Measurements from ENCODE around the gene PACSIN1.
"Not testable (repeated sequence)": the region's sequence is repeated elsewhere in the genome, so short reads cannot be mapped to it uniquely, and the experiment has no call there.

PACSIN1 gene

GRCh38 chr6:34486886-34487285 is 21.0 kb downstream of the PACSIN1 start:
- H3K9me3 Mint-ChIP-seq; H3K4me3 Mint-ChIP-seq; H3K36me3 Mint-ChIP-seq (ENCODE audit: low read depth): not testable (repeated sequence)

DNA sequence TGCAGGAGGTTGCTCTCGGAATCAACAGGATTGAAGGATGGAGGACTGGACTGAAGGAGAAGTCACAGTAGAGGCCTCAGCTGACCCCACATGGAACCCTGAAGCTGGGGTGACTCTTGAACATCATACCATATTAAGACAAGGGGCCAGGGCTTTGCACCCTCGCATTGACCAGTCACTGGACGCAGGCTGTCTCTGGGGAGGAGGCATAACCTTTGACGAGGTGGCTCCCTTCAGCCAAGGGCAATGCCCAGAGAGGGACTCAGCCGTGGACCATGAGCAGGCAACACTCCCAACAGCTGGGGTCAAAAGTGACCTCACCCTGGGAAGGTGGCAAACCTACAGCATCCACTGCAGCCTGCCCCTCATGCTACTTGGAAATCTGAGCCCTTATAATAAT is 21.7 kb downstream of the PACSIN1 start:
- Mint-ChIP-seq H3K4me3 (no peak overlapping the region), H3K36me3 (ENCODE audit: low read depth) (no peaks in the 10 kb centered on the region)

More at GRCh38 chr6:34486886-34487285, 21.0 kb downstream of the PACSIN1 start:
- H3K27me3 Mint-ChIP-seq, H3K27ac Mint-ChIP-seq: not testable (repeated sequence)
- H3K4me1 Mint-ChIP-seq (ENCODE audit: low read depth) = peaks cover 33% of the 10 kb centered on the region

DNA sequence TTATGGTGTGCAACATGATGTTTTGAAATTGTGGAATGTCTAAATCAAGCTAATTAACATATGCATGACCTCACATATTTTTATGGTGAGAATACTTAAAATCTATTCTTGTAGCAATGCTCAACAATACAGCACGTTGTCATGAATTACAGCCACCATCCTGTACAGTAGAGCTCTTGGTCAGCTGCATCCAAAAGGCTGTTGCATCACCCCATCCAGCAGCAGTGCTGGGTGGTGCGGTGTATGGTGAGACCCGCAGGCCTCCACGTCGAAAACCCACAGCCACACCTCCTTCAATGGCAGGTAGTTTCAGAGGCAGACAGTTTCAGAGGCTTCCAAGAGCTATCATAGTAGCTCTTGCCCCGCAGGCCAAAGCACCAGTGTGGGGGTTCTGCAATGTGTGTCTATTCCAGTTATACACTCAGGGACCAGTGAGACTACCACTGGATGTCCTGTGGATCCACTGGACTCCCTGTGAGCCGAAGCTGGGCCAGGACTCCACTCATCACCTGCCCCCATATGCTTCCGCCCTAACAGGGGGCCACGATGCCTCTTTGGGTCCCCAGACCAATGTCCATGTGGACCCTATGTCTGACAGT is 23.4 kb downstream of the PACSIN1 start:
- Mint-ChIP-seq H3K4me3 (no peak overlapping the region), H3K27me3 (no peaks in the 10 kb centered on the region), H3K4me1 (ENCODE audit: low read depth) (peaks cover 28% of the 10 kb centered on the region), H3K36me3 (ENCODE audit: low read depth) (no peaks in the 10 kb centered on the region), H3K27ac (no peak overlapping the region), H3K9me3 (no peaks in the 10 kb centered on the region)

More for the DNA sequence above, 21.7 kb downstream of the PACSIN1 start:
- Mint-ChIP-seq H3K9me3 (no peaks in the 10 kb centered on the region), H3K27me3 (no peaks in the 10 kb centered on the region), H3K27ac (no peak overlapping the region), H3K4me1 (ENCODE audit: low read depth) (peaks cover 33% of the 10 kb centered on the region)

GRCh38 chr6:34490390-34491090 is 24.7 kb downstream of the PACSIN1 start:
- Mint-ChIP-seq H3K27ac (no peak overlapping the region), H3K36me3 (ENCODE audit: low read depth) (no peaks in the 10 kb centered on the region), H3K4me1 (ENCODE audit: low read depth) (peaks cover 16% of the 10 kb centered on the region), H3K4me3 (no peak overlapping the region), H3K27me3 (no peaks in the 10 kb centered on the region), H3K9me3 (no peaks in the 10 kb centered on the region)

- Mint-ChIP-seq H3K4me1 (ENCODE audit: low read depth) (peaks cover 11% of the 10 kb centered on the region), H3K9me3 (no peaks in the 10 kb centered on the region), H3K4me3 (no peak overlapping the region), H3K27me3 (no peaks in the 10 kb centered on the region), H3K36me3 (ENCODE audit: low read depth) (no peaks in the 10 kb centered on the region), H3K27ac (no peak overlapping the region)
These were observed 25.2 kb downstream of the PACSIN1 start for GRCh38 chr6:34491091-34491430.

DNA sequence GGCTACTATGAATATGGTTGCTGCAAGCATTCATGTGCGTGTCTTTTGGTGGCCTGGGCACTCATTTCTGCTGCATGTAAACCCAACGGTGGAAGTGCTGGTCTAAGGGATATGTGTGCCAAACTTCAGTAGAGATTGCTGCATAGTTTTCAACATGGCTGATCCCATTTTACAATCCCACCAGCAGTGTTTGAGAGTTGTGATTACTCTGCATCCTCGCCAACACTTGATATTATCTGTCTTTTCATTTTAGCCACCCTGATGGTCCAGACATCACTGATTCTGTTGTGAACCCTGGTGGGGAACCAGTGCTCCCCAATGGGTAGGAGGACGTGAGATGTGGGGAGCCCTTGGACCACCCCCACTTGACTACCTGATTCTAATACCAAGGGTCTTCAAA is 27.5 kb downstream of the PACSIN1 start:
- Mint-ChIP-seq H3K4me3 (no peak overlapping the region), H3K9me3 (no peaks in the 10 kb centered on the region), H3K27ac (no peak overlapping the region), H3K4me1 (ENCODE audit: low read depth) (peaks cover 5% of the 10 kb centered on the region), H3K36me3 (ENCODE audit: low read depth) (no peaks in the 10 kb centered on the region), H3K27me3 (no peaks in the 10 kb centered on the region)

- no peaks in the 10 kb centered on the region for H3K9me3 Mint-ChIP-seq
- no peaks in the 10 kb centered on the region for H3K27me3 Mint-ChIP-seq
- no peak overlapping the region for H3K27ac Mint-ChIP-seq
- peaks cover 5% of the 10 kb centered on the region for H3K4me1 Mint-ChIP-seq (ENCODE audit: low read depth)
- H3K4me3 Mint-ChIP-seq = no peak overlapping the region
- H3K36me3 Mint-ChIP-seq (ENCODE audit: low read depth) = no peaks in the 10 kb centered on the region
These were observed 29.1 kb downstream of the PACSIN1 start for GRCh38 chr6:34494973-34495372.

- no peak overlapping the region for H3K27ac Mint-ChIP-seq
- H3K4me1 Mint-ChIP-seq (ENCODE audit: low read depth) = peaks cover under 1% of the 10 kb centered on the region
- H3K36me3 Mint-ChIP-seq (ENCODE audit: low read depth) = no peaks in the 10 kb centered on the region
- no peak overlapping the region for H3K4me3 Mint-ChIP-seq
- H3K27me3 Mint-ChIP-seq = no peaks in the 10 kb centered on the region
- H3K9me3 Mint-ChIP-seq = no peaks in the 10 kb centered on the region
These were observed 30.3 kb downstream of the PACSIN1 start for GRCh38 chr6:34496103-34496685.

DNA sequence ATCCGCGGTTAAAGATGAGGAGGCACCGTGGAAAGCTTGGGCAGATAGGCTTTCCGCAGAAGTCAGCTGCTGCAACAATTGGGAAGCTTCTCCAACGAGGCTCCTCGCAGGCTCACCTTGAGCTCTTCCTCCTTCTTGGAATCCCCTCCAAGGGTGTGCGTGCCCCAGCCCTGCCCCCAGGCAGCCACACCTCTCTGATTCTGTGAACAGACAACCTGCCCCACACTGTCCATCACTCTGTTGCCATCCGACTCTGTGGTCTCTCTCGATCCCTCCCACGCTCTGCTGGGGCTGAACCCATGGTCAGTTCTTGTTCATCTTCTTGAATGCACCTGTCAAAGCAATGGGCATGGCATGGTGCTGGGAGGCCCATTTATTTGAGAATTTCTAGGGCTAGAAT is 31.5 kb downstream of the PACSIN1 start:
- H3K36me3 Mint-ChIP-seq (ENCODE audit: low read depth) = no peaks in the 10 kb centered on the region
- H3K27me3 Mint-ChIP-seq = no peaks in the 10 kb centered on the region
- H3K4me3 Mint-ChIP-seq = no peak overlapping the region
- no peaks in the 10 kb centered on the region for H3K4me1 Mint-ChIP-seq (ENCODE audit: low read depth)
- no peak overlapping the region for H3K27ac Mint-ChIP-seq
- H3K9me3 Mint-ChIP-seq = no peaks in the 10 kb centered on the region

GRCh38 chr6:34506718-34507117 is 40.8 kb downstream of the PACSIN1 start:
- H3K9me3 Mint-ChIP-seq = peaks cover 7% of the 10 kb centered on the region
- H3K4me1 Mint-ChIP-seq (ENCODE audit: low read depth) = no peaks in the 10 kb centered on the region
- peaks cover 4% of the 10 kb centered on the region for H3K27me3 Mint-ChIP-seq
- H3K4me3 Mint-ChIP-seq = no peak overlapping the region
- peaks cover 6% of the 10 kb centered on the region for H3K36me3 Mint-ChIP-seq (ENCODE audit: low read depth)
- no peak overlapping the region for H3K27ac Mint-ChIP-seq

DNA sequence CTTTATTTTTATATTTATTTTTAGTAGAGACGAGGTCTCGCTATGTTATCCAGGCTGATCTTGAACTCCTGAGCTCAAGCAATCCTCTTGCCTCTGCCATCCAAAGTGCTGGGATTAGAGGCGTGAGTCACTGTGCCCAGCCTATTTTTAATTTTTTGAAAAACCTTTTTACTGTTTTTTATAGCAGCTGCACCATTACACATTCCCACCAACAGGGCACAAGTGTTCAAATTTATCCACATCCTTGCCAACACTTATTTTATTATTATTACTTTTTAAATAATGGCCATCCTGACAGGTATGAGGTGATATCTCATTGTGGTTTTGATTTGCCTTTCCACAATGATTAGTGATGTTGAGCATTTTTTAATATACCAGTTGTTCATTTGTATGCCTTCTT is 42.5 kb downstream of the PACSIN1 start:
- H3K4me1 Mint-ChIP-seq (ENCODE audit: low read depth) = no peaks in the 10 kb centered on the region
- peaks cover 6% of the 10 kb centered on the region for H3K36me3 Mint-ChIP-seq (ENCODE audit: low read depth)
- no peak overlapping the region for H3K27ac Mint-ChIP-seq
- H3K4me3 Mint-ChIP-seq = no peak overlapping the region
- H3K27me3 Mint-ChIP-seq = peaks cover 4% of the 10 kb centered on the region
- H3K9me3 Mint-ChIP-seq = peaks cover 7% of the 10 kb centered on the region

- H3K4me1 Mint-ChIP-seq (ENCODE audit: low read depth) = peaks cover 5% of the 10 kb centered on the region
These were observed 43.9 kb downstream of the PACSIN1 start for GRCh38 chr6:34509782-34510181.

GRCh38 chr6:34510299-34510698 is 44.4 kb downstream of the PACSIN1 start:
- H3K9me3 Mint-ChIP-seq = peaks cover 7% of the 10 kb centered on the region
- no peak overlapping the region for H3K4me3 Mint-ChIP-seq
- peaks cover 6% of the 10 kb centered on the region for H3K36me3 Mint-ChIP-seq (ENCODE audit: low read depth)
- H3K27me3 Mint-ChIP-seq = peaks cover 11% of the 10 kb centered on the region
- H3K4me1 Mint-ChIP-seq (ENCODE audit: low read depth) = peaks cover 5% of the 10 kb centered on the region
- H3K27ac Mint-ChIP-seq = no peak overlapping the region

More at GRCh38 chr6:34509782-34510181, 43.9 kb downstream of the PACSIN1 start:
- Mint-ChIP-seq H3K9me3 (peaks cover 7% of the 10 kb centered on the region), H3K4me3 (no peak overlapping the region), H3K27ac (no peak overlapping the region), H3K36me3 (ENCODE audit: low read depth) (peaks cover 6% of the 10 kb centered on the region), H3K27me3 (peaks cover 11% of the 10 kb centered on the region)

- peaks cover 5% of the 10 kb centered on the region for H3K4me1 Mint-ChIP-seq (ENCODE audit: low read depth)
- H3K27me3 Mint-ChIP-seq = peaks cover 11% of the 10 kb centered on the region
- no peak overlapping the region for H3K27ac Mint-ChIP-seq
- H3K4me3 Mint-ChIP-seq = no peak overlapping the region
- peaks cover 6% of the 10 kb centered on the region for H3K36me3 Mint-ChIP-seq (ENCODE audit: low read depth)
- peaks cover 7% of the 10 kb centered on the region for H3K9me3 Mint-ChIP-seq
These were observed 45.5 kb downstream of the PACSIN1 start for GRCh38 chr6:34511214-34511914.
